CD14-positive monocyte (primary cell): ENCODE data around the gene KRTAP10-2. TPM values are rescaled to one million over a fixed set of nuclear protein-coding genes. Genes with fewer than 3 reads are reported as not detected.

ENCODE experiments used
- DNase-seq, 3 donors: peaks; one replicate each; pipeline ENCODE4 v3.0.0-alpha.2; 2011 to 2022
- H2AFZ ChIP-seq: 2 replicates; pipeline ENCODE4 v1.6.0; 2012; ENCODE audit warnings: mild to moderate bottlenecking, low read depth, low read length, inconsistent platforms; ENCODE audit not compliant: insufficient read depth, poor library complexity, severe bottlenecking
- H3K27ac ChIP-seq, 2 donors: 1 replicate in 1 of 2; 2 replicates in 1 of 2; pipeline ENCODE4 v1.5.1; 2012 to 2013; ENCODE audit warnings: low read length in 2 of 2, control low read depth in 1 of 2, inconsistent platforms in 1 of 2, low read depth in 1 of 2, mild to moderate bottlenecking in 1 of 2
- H3K27me3 ChIP-seq, 2 donors: one replicate each; pipeline versions ENCODE4 v1.6.0 to v1.6.1; 2011 to 2013; ENCODE audit warnings: low read length in 2 of 2; ENCODE audit not compliant: control insufficient read depth in 2 of 2, insufficient read depth in 2 of 2
- H3K36me3 ChIP-seq, 2 donors: replicated peaks in 1 of 2; 1 replicate in 1 of 2; 2 replicates in 1 of 2; pipeline versions ENCODE4 v1.5.1 to v1.6.1; 2012 to 2013; ENCODE audit warnings: low read length in 2 of 2, control low read depth in 1 of 2, inconsistent platforms in 1 of 2, mild to moderate bottlenecking in 1 of 2; ENCODE audit not compliant: insufficient read depth in 2 of 2, control insufficient read depth in 1 of 2
- H3K4me1 ChIP-seq, 2 donors: 1 replicate in 1 of 2; 2 replicates in 1 of 2; pipeline versions ENCODE4 v1.5.1 to v1.6.1; 2012 to 2013; ENCODE audit warnings: low read length in 2 of 2, control low read depth in 1 of 2, inconsistent platforms in 1 of 2, mild to moderate bottlenecking in 1 of 2, moderate library complexity in 1 of 2; ENCODE audit not compliant: insufficient read depth in 2 of 2, control insufficient read depth in 1 of 2
- H3K4me2 ChIP-seq: replicated peaks from 2 replicates; pipeline ENCODE3; 2012; ENCODE audit warnings: low read length, moderate library complexity, mild to moderate bottlenecking; ENCODE audit not compliant: poor library complexity, severe bottlenecking; ENCODE audit errors: extremely low read depth
- H3K4me3 ChIP-seq, 3 experiments: fragments of 200-600 bp in 1 of 3; sonication (generic) in 1 of 3; replicated peaks in 1 of 3; 1 replicate in 2 of 3; 2 replicates in 1 of 3; pipeline ENCODE4 v1.5.1; 2011 to 2013; ENCODE audit warnings: low read length in 3 of 3, mild to moderate bottlenecking in 3 of 3, control low read depth in 2 of 3, low read depth in 2 of 3, inconsistent platforms in 1 of 3, moderate library complexity in 1 of 3
- H3K79me2 ChIP-seq: 2 replicates; pipeline ENCODE4 v1.6.0; 2012; ENCODE audit warnings: mild to moderate bottlenecking, control low read depth, inconsistent platforms, low read length, moderate library complexity; ENCODE audit not compliant: insufficient read depth
- H3K9ac ChIP-seq: 2 replicates; pipeline ENCODE4 v1.6.0; 2017; ENCODE audit warnings: low read length, mild to moderate bottlenecking; ENCODE audit not compliant: insufficient read depth, poor library complexity, severe bottlenecking
- H3K9me3 ChIP-seq, 2 donors: replicated peaks in 1 of 2; 1 replicate in 1 of 2; 2 replicates in 1 of 2; pipeline versions ENCODE4 v1.5.1 to v1.6.1; 2012 to 2013; ENCODE audit warnings: low read length in 2 of 2, control low read depth in 1 of 2; ENCODE audit not compliant: control insufficient read depth in 1 of 2, insufficient read depth in 1 of 2
- H4K20me1 ChIP-seq: 2 replicates; pipeline ENCODE4 v1.6.0; 2012; ENCODE audit warnings: mild to moderate bottlenecking, low read length, control low read depth, moderate library complexity; ENCODE audit not compliant: insufficient read depth
- H3K27ac Mint-ChIP-seq, 7 donors: one replicate each; pipeline ENCODE4 v1.8.0; 2020; ENCODE audit warnings: mild to moderate bottlenecking in 7 of 7, mixed read lengths in 7 of 7, moderate library complexity in 6 of 7, inconsistent platforms in 2 of 7
- H3K27me3 Mint-ChIP-seq, 3 donors: one replicate each; pipeline ENCODE4 v1.8.0; 2021 to 2022; ENCODE audit warnings: low read depth in 3 of 3, mild to moderate bottlenecking in 3 of 3, mixed read lengths in 3 of 3, moderate library complexity in 3 of 3, inconsistent platforms in 1 of 3
- H3K36me3 Mint-ChIP-seq, 2 donors: one replicate each; pipeline ENCODE4 v1.8.0; 2020; ENCODE audit warnings: mixed read lengths in 2 of 2, inconsistent platforms in 1 of 2, mild to moderate bottlenecking in 1 of 2
- H3K4me1 Mint-ChIP-seq: one replicate; pipeline ENCODE4 v1.8.0; 2020; ENCODE audit warnings: mild to moderate bottlenecking, mixed read lengths
- H3K4me3 Mint-ChIP-seq, 2 donors: one replicate each; pipeline ENCODE4 v1.8.0; 2020; ENCODE audit warnings: mild to moderate bottlenecking in 2 of 2, mixed read lengths in 2 of 2, moderate library complexity in 1 of 2
- H3K9me3 Mint-ChIP-seq, 7 donors: one replicate each; pipeline ENCODE4 v1.8.0; 2020 to 2022; ENCODE audit warnings: mixed read lengths in 7 of 7, mild to moderate bottlenecking in 6 of 7, moderate library complexity in 6 of 7, inconsistent platforms in 2 of 7
- CTCF ChIP-seq: fragments of 200-600 bp; IDR thresholded peaks from one replicate; pipeline ENCODE4 v1.8.0; 2022; ENCODE audit warnings: antibody characterized with exemption, mild to moderate bottlenecking
- WGBS: methylation state at CpG from one replicate; pipeline ENCODE4 v1.1.5; 2013; ENCODE audit warnings: missing lambda C conversion rate; ENCODE audit not compliant: insufficient coverage; 5-methylcytosine and 5-hydroxymethylcytosine counted together
- intact Hi-C, 2 donors: fragments of 100-400 bp; cut with micrococcal nuclease; formaldehyde crosslinking; loops; one replicate each; pipeline versions ENCODE4 v1.15.0 to v1.15.1; 2023
- polyA plus RNA-seq, 3 donors: library from polyadenylated mRNA; depleted of rRNA in 1 of 3; unstranded in 2 of 3; stranded (reverse) in 1 of 3; fragments of 300-500 nt in 2 of 3; fragments of >200 nt in 1 of 3; fragmentation: Illumina TruSeq in 2 of 3; gene quantifications; 1 replicate in 2 of 3; 2 replicates in 1 of 3; pipeline ENCODE4 v1.2.3, GENCODE V29; 2012 to 2021

The KRTAP10-2 gene
- polyA plus RNA-seq, 3 donors, result not detected

- intact Hi-C loops, result loop anchor here in 1 of 2 donors (5.0 kb wide), 1 partner anchor 278 kb away; no protein-coding TSS in a partner anchor
- peaks cover 0 to 4% of the 10 kb centered on the region in 2 donors for H3K9me3 ChIP-seq
- H3K27me3 ChIP-seq, result peaks cover 0 to 3% of the 10 kb centered on the region in 2 donors
- 96% methylated on average over 6 of the region's 7 CpGs for WGBS
- Mint-ChIP-seq H3K9me3 (peaks cover 0 to 12% (median 2%) of the 10 kb centered on the region in 7 donors), H3K36me3 (no peaks in the 10 kb centered on the region), H3K4me1 (peaks cover 3% of the 10 kb centered on the region), H3K27me3 (peaks cover 0 to 9% (median 6%) of the 10 kb centered on the region in 3 donors), H3K4me3 (no peak overlapping the region), H3K27ac (no peak overlapping the region)
- H4K20me1 ChIP-seq, result no peaks in the 10 kb centered on the region
- H2AFZ ChIP-seq, result no peak overlapping the region
- H3K36me3 ChIP-seq, result no peaks in the 10 kb centered on the region
- no peak overlapping the region for H3K4me3 ChIP-seq
- no peak overlapping the region for H3K27ac ChIP-seq
- H3K9ac ChIP-seq, result no peak overlapping the region
- H3K4me2 ChIP-seq, result no peak overlapping the region
- TF ChIP-seq CTCF, result no peak
- H3K4me1 ChIP-seq, result peaks cover 0 to 10% of the 10 kb centered on the region in 2 donors
- no peaks in the 10 kb centered on the region for H3K79me2 ChIP-seq
- DNase-seq, result no peak
Observed at GRCh38 chr21:44514218-44514520, 37.1 kb downstream of the KRTAP10-2 start.

- no peak for TF ChIP-seq CTCF
- 88% methylated on average over 14 of the region's 15 CpGs for WGBS
- H3K4me2 ChIP-seq, result no peak overlapping the region
- no peaks in the 10 kb centered on the region for H3K36me3 Mint-ChIP-seq
- no peak overlapping the region for H3K4me3 ChIP-seq
- H3K9me3 ChIP-seq, result peaks cover 0 to 4% of the 10 kb centered on the region in 2 donors
- H3K27ac ChIP-seq, result no peak overlapping the region
- peaks cover 0 to 3% of the 10 kb centered on the region in 2 donors for H3K27me3 ChIP-seq
- H3K9me3 Mint-ChIP-seq, result peaks cover 0 to 11% (median 2%) of the 10 kb centered on the region in 7 donors
- H3K4me3 Mint-ChIP-seq, result no peak overlapping the region
- no peaks in the 10 kb centered on the region for H4K20me1 ChIP-seq
- peaks cover 0 to 10% of the 10 kb centered on the region in 2 donors for H3K4me1 ChIP-seq
- no peak for DNase-seq
- peaks cover 0 to 9% (median 7%) of the 10 kb centered on the region in 3 donors for H3K27me3 Mint-ChIP-seq
- intact Hi-C loops, result loop anchor here in 1 of 2 donors (5.0 kb wide), 1 partner anchor 279 kb away; no protein-coding TSS in a partner anchor
- no peak overlapping the region for H2AFZ ChIP-seq
- peaks cover 3% of the 10 kb centered on the region for H3K4me1 Mint-ChIP-seq
- no peaks in the 10 kb centered on the region for H3K36me3 ChIP-seq
- no peak overlapping the region for H3K27ac Mint-ChIP-seq
- no peaks in the 10 kb centered on the region for H3K79me2 ChIP-seq
- H3K9ac ChIP-seq, result no peak overlapping the region
Observed at GRCh38 chr21:44513389-44514217, 37.7 kb downstream of the KRTAP10-2 start.
